Glutamatergic neuron (in vitro differentiated cells): Measurements from ENCODE around the gene RFNG. TPM values are rescaled to one million over a fixed set of nuclear protein-coding genes. Genes with fewer than 3 reads are reported as not detected.

Source experiments
- DNase-seq: peaks from one replicate; pipeline ENCODE4 v3.0.0; 2022
- H3K27ac Mint-ChIP-seq: one replicate; pipeline ENCODE4 v1.8.0; 2020; ENCODE audit warnings: mild to moderate bottlenecking, mixed read lengths, inconsistent platforms; ENCODE audit not compliant: unreplicated experiment
- H3K27me3 Mint-ChIP-seq: one replicate; pipeline ENCODE4 v1.8.0; 2020; ENCODE audit warnings: mild to moderate bottlenecking, moderate library complexity, mixed read lengths, inconsistent platforms; ENCODE audit not compliant: unreplicated experiment
- H3K36me3 Mint-ChIP-seq: one replicate; pipeline ENCODE4 v1.8.0; 2020; ENCODE audit warnings: mild to moderate bottlenecking, mixed read lengths, inconsistent platforms; ENCODE audit not compliant: unreplicated experiment
- H3K4me1 Mint-ChIP-seq: one replicate; pipeline ENCODE4 v1.8.0; 2020; ENCODE audit warnings: mild to moderate bottlenecking, low read depth, mixed read lengths, inconsistent platforms; ENCODE audit not compliant: unreplicated experiment
- H3K4me3 Mint-ChIP-seq: one replicate; pipeline ENCODE4 v1.8.0; 2020; ENCODE audit warnings: mild to moderate bottlenecking, mixed read lengths, inconsistent platforms; ENCODE audit not compliant: unreplicated experiment
- H3K9me3 Mint-ChIP-seq: one replicate; pipeline ENCODE4 v1.8.0; 2020; ENCODE audit warnings: mild to moderate bottlenecking, moderate library complexity, mixed read lengths, inconsistent platforms; ENCODE audit not compliant: unreplicated experiment
- total RNA-seq: library from RNA; stranded (reverse); fragmentation: NEBNext Ultra II Directional; extraction: Animal tissue kit (Norgen Biotek cat#: 25700); gene quantifications from one replicate; pipeline ENCODE4 v1.2.1, GENCODE V29; 2021; ENCODE audit not compliant: unreplicated experiment
- TF ChIP-seq, protein P1 (sequence below): fragments of 200-600 bp; sonication (generic); IDR thresholded peaks from one replicate; pipeline ENCODE4 v1.5.0; 2021; ENCODE audit not compliant: partially characterized antibody, unreplicated experiment

RFNG gene
- total RNA-seq, 1 donor from 2014 or later, result 50.8 TPM

DNA sequence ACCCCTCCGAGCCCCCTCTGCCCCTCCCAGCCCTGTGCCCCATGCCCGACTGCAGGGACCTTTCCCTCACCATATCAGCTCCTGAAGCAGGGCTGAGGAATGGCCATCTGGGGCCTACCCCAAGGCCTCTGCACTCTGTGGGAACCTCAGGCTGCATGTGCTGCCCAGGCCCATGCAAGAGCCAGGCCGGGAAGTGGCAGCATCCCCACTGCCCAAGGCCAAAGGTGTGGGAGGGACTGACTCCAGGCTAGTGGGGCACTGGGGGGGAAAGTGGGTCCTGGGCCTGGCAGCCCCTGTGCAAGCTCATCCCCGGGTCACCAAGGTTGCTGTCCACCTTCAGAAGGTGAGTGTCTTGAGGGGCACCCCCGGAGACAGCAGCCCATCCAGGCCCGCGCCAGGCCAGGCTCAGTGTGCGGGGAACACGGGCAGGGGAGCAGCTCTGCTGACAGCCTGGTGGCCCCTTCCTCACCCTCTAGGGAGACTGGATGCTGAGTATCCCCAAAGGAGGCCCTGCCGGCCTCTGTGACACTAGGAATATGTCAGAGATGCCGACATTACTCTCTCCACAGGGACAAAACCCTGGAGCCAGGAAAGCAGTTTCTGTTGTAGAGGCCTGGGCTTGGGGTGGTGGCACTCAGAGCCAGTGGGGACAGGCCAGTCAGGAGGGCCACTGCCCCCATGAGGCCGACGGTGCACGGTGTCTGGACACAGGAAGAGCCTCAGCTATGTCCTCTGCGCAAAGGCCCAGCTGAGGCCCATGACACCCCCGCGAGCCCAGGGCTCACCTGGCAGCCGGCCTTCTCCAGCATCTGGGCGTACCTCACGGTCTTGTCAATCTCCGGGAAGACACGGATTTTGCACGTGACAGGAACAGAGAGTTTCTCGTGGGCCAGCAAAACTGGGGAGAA lies 10.7 kb upstream of the RFNG start:
- no peak overlapping the region for H3K4me3 Mint-ChIP-seq
- peaks cover 9% of the 10 kb centered on the region for H3K27me3 Mint-ChIP-seq
- peaks cover 3% of the 10 kb centered on the region for H3K9me3 Mint-ChIP-seq
- no peak overlapping the region for H3K27ac Mint-ChIP-seq
- TF ChIP-seq, protein P1, sequence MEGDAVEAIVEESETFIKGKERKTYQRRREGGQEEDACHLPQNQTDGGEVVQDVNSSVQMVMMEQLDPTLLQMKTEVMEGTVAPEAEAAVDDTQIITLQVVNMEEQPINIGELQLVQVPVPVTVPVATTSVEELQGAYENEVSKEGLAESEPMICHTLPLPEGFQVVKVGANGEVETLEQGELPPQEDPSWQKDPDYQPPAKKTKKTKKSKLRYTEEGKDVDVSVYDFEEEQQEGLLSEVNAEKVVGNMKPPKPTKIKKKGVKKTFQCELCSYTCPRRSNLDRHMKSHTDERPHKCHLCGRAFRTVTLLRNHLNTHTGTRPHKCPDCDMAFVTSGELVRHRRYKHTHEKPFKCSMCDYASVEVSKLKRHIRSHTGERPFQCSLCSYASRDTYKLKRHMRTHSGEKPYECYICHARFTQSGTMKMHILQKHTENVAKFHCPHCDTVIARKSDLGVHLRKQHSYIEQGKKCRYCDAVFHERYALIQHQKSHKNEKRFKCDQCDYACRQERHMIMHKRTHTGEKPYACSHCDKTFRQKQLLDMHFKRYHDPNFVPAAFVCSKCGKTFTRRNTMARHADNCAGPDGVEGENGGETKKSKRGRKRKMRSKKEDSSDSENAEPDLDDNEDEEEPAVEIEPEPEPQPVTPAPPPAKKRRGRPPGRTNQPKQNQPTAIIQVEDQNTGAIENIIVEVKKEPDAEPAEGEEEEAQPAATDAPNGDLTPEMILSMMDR, result no peak
- no peak for DNase-seq
- no peaks in the 10 kb centered on the region for H3K4me1 Mint-ChIP-seq
- H3K36me3 Mint-ChIP-seq, result no peaks in the 10 kb centered on the region

DNA sequence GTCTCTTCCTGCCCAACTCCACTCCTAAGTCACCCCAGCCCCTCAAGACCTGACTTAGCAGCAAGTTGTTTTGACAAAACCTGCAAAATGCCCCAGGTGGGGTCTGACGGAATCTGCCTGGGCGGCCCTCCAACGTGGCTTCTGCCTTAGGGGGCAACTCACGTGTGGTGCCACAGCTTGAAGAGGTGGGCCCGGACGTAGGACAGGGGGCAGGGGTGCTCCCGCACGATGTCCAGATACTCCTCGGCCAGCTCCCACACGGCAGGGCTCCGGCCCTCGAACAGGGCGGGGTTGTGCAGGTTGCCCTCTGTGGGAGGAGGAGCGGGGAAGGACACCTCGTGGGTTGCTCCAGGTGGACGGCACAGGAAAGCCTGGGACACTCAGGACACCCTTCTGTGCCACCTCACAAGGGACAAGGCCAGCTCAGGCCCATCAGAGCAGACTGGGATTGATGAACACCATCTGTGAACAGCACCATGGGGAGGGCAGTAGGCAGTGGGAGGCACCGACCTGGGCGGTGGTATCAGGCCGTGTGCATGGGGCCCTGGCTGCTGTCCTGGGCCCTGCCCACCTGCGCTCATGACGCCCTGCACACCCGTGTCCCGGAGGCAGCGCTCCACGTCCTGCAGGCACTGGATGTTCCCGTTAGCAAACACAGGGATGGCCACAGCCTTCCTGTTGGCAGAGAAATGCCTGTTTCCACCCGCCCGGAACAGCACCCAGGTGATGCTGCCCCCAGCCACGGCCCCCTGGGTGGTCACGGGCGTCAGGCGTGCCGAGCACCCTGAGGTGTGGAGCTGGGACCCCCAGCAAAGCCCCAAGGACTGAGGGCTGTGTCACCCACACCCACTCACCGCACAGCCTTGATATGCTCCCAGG lies 9.7 kb upstream of the RFNG start:
- H3K4me1 Mint-ChIP-seq, result no peaks in the 10 kb centered on the region
- H3K36me3 Mint-ChIP-seq, result no peaks in the 10 kb centered on the region
- DNase-seq, result no peak
- TF ChIP-seq, protein P1, result no peak
- no peak overlapping the region for H3K4me3 Mint-ChIP-seq
- no peak overlapping the region for H3K27ac Mint-ChIP-seq
- peaks cover 2% of the 10 kb centered on the region for H3K27me3 Mint-ChIP-seq
- peaks cover 3% of the 10 kb centered on the region for H3K9me3 Mint-ChIP-seq

DNA sequence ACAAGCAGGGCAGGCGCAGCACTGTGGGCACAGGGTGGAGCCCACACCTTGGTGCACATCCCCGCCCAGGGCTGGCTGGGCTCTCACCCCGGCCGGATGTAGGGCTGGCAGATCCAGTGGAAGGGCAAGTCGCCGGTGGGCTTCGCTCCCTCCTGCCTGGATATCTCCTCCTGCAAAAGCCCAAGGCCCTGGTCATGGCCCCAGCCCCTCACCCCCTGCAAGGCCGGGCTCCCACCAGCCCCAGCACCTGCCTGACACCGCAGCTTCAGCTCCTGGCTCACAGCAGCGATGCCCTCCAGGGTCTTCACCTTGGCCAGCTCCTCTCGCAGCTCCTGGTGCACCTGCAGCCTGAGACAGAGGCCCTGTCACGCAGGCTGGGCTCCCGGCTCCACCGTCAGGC lies 9.0 kb upstream of the RFNG start:
- Mint-ChIP-seq H3K9me3 (no peaks in the 10 kb centered on the region), H3K4me1 (no peaks in the 10 kb centered on the region), H3K4me3 (no peak overlapping the region), H3K36me3 (no peaks in the 10 kb centered on the region), H3K27me3 (no peaks in the 10 kb centered on the region), H3K27ac (no peak overlapping the region)
- no peak for DNase-seq
- TF ChIP-seq, protein P1, result no peak

DNA sequence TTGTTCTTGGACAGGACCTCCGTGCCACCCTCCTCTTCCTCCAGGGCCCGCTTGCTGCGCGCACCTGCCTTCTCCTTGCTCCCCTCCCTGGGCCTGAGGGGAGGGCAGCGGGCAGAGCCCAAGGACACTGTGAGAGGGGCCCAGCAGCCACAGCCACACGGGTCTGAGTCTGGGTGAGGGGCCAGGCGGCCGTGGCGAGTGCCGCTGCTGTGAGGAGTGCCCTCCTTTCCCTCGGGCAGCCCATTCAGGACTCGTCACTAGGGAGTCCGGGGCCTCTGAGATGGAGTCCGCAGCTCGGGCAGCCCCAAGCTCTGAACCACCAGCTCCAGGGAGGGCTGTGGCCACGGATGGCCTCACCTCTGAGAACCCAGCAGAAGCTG lies 8.4 kb upstream of the RFNG start:
- no peaks in the 10 kb centered on the region for H3K4me1 Mint-ChIP-seq
- TF ChIP-seq, protein P1, result no peak

More for the DNA sequence above, 8.4 kb upstream of the RFNG start:
- no peak for DNase-seq
- Mint-ChIP-seq H3K9me3 (no peaks in the 10 kb centered on the region), H3K36me3 (no peaks in the 10 kb centered on the region), H3K4me3 (no peak overlapping the region), H3K27ac (no peak overlapping the region), H3K27me3 (no peaks in the 10 kb centered on the region)
